HL-60/S4 treated with phorbol 12-myristate 13-acetate at 8.2 ng/mL for 4 days and 3 days (cell line): ENCODE data around the gene HOTAIR.

Experiments used
- in situ Hi-C: fragments of 300-500 bp; cut with MboI; formaldehyde crosslinking; loops from 2 replicates; pipeline ENCODE4 v1.15.0; 2022; ENCODE audit warnings: low sequenced_read_pairs

The HOTAIR gene

DNA sequence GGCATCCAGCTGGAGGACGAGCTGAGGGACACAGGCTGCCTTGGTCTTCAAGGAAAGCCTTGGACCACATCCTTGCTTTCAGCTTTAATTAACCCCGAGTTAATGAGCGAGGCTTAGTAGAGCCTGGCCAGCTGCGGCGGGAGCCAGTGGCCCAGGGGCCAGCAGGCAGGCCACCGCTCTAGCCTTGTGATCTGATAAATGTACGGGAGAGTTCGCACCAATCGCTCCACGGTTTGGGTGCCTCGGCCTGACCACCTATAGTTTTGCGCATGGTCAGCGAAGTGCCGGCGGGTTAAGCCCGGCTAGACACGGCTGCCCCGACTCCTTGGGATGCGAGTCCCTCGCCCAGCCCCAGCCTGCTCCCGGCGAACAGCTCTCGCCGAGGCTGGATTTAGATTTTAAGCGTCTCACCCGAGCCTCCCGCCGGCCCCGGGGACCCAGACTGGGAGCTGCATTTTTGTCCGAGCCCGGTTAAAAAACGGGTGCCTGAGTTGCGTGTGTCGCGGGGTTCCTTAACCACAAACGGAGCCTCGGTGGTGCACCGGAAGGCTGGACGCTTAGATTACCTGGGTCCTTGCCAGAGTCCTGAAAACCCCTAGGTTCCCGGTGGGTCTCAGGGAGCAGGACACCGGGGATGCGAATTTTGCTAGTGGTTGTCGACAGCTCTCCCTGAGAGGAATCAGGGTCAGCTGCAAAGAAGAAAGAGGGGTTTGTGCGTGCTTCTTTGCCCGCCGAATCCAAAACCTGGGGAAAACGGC, 23.0 kb downstream of the HOTAIR start:
- in situ Hi-C loops, result no loop called here

DNA sequence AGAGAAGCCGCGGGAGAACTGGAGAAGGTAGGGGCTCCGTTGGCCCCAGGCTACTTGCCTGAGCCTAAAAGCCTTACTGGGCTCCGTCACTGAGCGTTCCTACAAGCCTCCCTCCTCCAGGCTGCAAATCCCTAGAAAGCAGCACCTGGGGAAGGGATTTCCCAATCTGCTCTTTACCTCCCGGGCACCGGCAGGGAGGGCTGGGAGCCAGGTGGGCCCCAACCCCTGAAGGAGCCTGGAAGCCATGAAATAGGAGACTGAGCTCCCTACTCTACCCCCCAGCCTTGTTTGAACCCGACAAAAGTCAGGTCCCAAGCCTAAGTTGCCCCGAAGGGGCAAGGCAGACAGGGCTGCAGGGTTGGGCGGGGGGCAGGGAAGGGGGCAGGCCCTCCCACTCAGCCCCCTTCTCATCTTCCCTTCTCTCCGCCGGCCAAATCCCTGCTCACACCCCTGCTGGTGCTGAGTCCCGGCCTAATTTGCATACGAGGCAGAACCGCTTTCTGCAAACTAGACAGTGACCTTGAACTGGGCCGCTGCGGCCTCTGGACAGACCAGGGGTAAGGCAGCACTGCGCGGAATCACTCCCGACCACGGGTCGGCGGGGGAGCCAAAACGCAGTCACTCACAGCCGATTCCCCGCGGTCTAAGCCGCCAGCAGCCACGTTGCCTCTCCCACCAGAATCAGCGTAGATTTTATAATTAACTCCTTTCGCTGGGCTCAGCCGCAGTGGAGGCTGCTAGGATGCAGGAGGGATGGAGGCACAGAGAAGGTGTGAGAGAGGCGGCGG, 23.8 kb downstream of the HOTAIR start:
- in situ Hi-C loops, result no loop called here

DNA sequence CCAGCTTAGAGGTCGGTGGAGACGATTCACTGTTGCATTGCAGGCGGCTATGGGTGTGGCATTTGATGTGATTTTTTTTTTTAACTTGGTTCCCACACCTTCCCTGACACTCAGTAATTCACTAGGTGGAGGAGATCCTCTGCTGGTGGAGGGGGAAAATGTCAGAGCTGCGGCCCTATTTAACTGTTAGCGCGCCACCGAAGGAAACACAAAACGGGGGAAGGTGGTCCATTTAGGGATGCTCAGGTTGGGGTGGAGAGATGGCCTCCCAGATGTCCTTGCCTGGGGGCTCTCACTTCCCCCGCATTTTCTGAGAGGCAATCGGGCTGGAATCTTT, 24.3 kb downstream of the HOTAIR start:
- in situ Hi-C loops, result no loop called here

DNA sequence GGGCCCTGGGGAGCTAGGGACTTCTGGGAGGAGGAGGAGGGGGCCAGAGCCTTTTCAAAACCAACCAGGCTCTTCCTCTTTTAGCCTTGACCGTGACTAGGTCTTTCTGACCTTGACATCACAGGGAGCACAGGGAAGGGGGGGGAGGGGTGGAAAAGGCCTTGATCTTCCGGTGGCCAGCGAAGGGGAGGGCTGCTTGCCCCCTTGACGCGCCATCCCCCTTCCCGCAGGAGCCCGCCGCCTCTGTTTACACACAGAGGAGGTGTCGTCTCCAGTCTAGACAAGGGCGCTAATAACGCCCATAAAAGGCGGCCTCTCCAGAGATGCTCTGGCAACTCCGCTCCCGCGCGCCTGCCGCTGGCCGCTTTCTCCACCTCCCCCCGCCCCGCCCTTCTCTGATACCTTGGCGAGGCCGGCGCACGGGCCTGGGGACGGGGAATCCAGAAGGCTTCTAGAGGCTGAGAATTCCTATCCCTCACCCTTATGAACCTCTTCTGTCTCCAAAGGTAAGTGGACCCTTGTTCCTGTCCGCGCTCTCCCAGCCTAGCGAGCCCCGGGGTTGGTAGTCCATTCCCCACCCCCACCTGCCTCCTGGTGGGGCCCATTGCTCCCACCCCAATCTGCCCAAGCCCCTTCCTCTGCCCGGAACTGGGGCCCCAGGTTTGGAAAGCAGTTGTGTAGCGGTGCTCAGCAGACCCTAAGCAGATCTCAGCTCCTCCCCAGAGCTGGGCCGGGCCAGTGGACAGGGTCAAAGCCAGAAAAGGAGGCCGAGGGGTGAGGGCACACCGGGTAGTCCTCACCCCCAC, 24.9 kb downstream of the HOTAIR start:
- in situ Hi-C loops, result no loop called here

DNA sequence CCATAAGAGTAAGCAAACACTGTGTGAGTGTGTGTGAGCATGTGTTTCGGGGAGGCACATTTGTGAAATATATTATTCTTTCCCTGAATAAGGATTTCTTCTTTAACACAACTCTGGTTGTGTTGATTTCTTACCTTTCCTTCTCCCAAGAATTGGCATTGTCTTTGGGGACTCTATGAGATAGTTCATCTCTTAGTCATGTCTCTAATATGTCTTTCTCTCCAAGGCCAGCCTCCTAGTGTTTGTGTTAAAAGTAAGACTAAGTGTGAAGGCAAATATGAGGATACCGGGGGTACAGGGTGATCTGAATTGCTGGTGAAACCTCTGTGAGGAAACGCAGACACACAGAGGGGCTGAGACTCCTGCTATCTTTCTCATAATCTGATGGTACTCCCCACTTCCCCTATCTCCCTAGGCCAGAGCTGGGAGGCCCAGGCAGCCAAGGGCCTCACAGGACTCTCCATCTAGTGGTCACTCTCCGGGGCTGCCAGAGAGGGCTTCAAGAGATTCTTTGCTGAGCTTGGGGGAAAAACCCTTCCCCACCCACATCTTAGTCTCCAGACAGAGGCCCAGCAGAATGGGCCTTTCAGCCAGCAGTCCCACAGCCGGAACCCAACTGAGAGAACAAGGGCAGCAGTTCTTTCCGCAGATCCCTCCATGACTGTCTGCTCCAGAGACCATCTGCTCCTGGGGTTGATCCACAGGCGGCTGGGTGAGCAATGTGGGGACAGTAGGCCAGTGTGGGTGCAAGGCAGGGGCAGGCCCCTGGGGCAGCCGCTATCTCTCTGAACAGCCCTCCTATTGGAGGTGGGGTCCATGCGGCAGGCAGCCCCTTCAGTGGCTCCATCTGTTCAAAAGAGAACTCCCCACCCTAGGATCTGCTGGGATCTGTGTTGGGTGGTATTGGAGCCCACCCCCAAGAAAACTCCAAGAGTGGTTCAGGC, 25.8 kb downstream of the HOTAIR start:
- in situ Hi-C loops, result no loop called here

DNA sequence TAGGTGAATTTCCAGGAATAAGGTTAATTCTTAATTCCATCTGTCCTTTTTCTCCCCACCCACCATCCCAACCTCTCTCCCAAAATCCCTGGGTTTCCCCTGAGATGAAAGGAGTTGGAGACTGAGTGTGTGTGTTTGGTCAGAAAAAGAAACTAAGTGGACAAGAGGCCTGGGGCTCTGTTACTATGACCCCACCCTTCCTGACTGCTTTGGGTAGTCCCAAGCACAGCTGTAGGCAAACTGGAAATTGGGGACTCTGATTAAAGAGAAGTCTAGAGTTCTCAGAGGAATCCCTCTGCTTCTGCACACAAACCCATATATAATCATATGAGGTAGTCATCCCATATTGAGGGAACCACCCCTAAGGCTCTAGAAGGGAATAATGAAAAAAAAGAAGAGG, 27.0 kb downstream of the HOTAIR start:
- in situ Hi-C loops, result no loop called here

DNA sequence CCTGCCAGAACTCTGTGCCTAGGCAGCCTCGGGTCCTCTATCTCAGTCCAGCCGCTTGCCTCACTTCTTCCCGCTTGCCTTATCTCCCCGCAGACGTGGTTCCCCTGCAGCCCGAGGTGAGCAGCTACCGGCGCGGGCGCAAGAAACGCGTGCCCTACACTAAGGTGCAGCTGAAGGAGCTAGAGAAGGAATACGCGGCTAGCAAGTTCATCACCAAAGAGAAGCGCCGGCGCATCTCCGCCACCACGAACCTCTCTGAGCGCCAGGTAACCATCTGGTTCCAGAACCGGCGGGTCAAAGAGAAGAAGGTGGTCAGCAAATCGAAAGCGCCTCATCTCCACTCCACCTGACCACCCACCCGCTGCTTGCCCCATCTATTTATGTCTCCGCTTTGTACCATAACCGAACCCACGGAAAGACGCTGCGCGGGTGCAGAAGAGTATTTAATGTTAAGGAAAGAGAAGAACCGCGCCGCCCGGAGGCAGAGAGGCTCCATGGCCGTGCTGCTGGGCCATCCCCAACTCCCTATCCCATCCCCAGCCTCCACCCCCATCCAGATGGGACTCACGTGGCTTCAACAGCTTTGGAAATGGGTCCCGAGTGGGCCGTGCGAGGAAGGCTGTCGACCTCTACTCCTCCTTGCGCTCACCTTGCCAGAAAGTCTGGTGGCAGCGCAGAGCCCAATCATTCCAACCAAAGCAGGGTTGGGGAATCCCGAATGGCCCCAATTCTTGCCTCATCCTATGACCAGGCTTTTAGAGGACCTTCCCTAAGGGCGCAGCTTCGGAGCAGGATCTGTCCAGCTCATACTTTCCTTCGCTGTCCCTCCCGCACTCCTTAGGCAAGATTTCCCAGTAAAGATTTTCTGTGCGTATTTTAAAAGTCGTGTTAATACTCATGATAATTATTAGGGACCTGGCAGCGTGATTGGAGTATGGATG, 29.6 kb downstream of the HOTAIR start:
- in situ Hi-C loops, result no loop called here

DNA sequence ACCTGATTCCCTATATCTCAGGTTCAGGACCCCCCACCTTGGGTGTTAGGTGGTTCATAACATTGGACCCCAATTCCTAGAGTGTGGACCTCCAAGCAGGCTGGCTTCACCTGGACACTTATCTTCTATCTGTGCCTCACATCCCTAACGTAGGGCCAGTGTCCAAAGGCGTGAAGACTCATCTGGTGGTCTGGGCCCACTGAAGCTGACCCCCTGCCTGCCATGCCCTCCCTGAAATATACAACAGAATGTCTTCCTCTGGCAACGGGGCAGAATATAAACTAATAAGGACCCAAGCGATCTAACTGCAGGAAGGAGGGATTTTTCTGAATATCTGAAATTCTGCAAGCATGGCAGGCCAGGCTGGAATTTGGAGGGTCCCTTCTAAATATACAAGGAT, 30.5 kb downstream of the HOTAIR start:
- in situ Hi-C loops, result no loop called here

DNA sequence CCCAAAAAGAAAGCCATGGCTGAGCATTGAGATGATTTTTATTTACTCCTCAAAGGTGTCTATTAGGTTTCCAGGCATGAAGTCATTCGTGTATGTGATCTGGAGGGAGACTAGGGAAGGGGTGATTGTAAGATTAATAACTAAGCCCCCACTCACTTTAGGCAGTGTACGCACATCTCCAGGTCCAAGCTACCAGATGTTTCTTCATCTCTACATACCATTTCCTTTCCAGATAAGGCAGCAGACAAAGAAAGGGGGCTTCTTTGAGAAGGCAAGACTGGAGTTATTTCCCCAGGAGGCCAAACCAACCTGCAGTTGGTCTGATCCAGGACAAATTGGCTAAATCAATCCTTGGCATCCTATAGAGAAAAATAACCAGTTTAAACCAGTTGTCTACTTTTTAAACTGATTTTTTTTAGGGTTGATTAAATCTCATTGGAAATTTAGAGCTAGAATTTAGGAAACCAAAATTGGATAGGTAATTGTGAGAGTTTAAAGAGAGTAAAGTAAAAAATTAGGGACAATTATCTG, 32.2 kb downstream of the HOTAIR start:
- in situ Hi-C loops, result no loop called here

DNA sequence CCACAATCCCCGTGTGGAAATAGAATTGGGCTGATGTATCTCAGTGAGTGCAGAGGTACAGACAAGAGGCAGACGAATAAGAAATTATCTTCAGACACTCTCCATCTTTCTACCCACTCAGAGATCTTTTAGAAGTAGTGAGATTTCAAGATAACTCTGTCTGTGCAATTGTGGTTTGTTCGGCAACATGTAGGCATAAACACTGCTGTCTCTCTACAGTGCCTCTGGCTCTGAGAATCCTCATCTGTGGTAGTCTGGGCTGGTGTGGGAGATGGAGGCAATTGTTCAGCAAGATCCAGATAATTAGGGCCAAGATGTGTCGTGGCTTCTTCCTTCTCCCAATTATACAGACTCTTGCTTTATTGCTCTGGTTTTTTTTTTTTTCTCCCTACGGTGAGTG, 33.0 kb downstream of the HOTAIR start:
- in situ Hi-C loops, result no loop called here

DNA sequence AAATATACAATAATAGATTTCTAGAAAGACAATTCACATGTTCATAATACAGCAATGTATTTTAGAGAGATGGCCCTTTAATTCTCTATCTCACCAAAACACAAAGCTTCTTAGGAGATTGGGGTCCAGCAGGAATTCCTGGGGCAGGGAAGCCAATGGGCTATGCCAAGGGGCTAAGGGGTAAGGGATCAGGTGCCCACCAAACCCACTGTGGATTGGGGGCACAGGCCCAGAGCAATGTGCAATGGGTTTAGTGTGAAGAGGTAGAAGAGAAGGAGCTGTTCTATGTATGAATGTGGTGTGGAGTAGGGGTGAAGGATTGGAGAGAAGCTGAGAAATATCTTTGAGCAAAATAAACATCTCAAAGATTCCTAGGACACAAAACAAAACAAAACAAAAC, 33.6 kb downstream of the HOTAIR start:
- in situ Hi-C loops, result no loop called here

DNA sequence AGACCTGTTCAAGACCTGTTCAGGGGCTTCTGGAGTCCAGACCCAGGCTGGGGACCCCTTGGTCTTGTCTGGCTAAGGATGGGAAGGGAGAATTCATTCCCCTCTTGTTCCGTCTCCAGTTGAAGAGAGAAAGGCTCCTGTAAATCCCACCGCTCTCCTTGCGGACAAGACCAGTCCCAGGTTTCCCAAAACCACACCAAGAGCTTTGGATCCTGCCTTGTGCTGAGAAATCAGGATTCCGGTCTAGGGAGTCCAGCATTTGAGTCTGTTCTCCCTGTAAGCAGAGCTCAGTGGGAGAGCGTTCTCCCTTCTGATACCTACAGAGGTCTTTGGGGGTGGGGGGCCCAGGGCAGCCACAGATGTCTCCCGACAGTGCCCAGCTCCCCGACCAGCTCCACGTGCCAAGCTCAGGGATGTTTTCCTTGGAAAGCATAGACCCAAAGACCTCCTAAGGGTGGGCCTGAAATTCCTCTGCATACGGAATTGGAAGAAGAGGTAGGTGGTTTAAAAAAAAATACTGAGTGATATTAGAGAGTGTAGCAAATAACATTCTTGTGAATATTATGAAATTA, 34.2 kb downstream of the HOTAIR start:
- in situ Hi-C loops, result no loop called here

DNA sequence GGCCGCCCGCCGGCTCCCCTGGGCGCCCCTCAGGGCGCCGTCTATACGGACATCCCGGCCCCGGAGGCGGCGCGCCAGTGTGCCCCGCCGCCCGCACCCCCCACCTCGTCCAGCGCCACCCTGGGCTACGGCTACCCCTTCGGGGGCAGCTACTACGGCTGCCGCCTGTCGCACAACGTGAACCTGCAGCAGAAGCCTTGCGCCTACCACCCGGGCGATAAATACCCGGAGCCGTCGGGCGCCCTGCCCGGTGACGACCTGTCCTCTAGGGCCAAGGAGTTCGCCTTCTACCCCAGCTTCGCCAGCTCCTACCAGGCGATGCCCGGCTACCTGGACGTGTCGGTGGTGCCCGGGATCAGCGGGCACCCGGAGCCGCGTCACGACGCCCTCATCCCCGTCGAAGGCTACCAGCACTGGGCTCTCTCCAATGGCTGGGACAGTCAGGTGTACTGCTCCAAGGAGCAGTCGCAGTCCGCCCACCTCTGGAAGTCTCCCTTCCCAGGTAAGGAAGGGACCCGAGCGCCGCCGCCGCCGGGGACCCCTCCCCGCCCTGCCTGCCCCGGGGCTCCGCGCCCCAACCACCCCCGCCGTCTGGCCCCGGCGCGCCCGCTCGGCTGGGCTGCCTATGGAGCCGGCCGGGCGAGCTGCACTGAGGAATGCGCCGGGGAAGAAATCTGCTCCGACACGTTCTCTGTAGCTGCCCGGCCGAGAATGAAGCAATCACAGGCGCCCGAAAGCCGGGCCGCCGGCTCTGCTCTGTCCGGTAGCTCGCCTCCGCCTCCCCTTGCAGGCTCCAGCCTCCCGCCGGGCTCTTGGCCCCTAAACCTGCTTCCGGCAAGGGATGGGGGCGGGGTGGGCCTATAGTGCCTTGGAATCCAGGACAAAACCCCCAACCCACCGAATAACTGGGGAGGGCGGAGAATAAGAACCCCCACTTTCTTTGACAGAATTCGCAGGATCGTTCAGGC, 35.3 kb downstream of the HOTAIR start:
- in situ Hi-C loops, result no loop called here

DNA sequence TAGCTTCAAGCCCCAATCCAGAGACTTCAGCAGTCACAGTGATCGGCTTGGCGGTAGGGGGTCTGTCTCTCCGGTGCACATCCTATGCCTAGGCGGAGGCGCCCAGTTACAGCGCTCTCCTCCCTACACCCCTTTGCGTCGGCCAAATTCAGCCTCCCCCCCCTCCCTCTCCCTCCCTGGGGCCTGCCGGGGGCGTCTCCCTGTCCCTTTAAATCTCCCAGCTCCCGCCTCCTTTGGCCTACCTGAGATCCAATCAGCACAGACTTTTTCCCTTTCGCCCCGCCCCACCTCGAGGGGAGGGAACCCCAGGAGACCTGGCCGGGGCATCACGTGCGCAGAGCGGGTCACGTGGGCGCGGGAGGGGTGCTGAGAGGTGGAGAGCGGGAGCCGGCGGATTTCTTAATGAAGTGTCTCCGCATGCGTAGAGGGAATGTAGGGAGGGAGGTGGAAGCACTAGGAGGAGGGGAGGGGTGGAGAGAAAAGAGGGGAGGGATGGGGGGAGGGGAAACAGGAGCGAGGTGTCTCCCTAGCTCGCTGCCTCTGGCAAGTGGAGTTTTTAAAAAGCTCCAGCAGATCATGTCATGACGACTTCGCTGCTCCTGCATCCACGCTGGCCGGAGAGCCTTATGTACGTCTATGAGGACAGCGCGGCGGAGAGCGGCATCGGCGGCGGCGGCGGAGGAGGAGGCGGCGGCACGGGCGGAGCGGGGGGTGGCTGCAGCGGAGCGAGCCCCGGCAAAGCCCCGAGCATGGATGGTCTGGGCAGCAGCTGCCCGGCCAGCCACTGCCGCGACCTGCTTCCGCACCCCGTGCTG, 36.2 kb downstream of the HOTAIR start, which contains the start of gene HOXC13:
Gene HOXC13 (plus strand): TSS at position 506 of the 815 bp plus-strand sequence. CDS start 76 bp downstream, at position 582.
- in situ Hi-C loops, result no loop called here

DNA sequence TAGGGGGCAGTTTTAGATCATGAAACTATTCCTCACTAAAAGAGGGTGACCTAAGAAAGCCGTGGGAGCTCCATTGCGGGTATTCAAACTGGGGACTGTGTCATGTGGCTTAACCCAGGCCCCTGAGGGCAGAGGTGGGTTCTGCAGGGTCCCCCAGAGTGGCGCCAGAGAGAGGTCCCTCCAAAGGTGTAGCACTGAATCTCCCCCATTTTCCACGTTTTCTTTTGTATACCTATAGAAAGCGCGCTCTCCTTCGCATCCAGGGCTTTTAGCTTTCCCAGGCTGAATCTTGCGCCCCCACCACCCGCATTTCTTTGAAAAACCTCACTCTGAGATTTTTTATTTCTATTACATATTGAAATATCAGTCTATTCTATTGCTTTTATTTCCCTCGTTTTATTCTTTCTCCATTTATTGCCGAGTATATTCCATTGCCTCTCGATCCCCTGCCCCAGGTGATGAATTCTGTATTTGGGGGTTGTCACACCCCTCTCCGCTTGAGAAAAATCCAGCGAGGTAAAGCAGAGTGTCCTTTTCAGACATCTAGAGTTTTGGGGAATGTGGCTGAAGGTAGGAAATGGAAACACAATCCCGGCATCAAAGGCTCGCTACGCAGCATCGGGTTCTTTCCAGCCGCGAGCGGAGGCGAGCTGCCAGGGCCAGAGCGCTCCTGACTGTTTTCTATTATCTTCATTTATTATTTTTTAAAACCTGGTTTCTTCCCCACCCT, 37.0 kb downstream of the HOTAIR start:
- in situ Hi-C loops, result no loop called here

DNA sequence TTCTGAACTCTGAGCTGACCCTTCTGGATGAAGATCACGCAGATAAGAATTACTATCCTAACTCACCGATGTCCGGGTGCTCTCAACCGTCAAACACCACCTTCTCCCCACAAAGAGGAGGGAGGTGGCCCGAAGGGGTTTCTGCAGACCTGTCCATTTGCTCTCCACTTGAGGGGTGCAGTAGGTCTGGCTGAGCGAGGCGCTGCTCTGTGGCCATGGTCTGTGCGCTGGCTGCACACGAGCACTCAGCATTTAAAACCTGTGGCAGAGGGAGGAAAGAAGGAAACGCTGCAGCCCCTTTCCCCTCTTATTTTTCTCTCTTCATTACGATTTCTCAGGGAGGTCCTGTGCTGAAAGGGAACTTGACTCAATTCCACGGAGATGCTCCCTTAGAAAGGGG, 37.7 kb downstream of the HOTAIR start:
- in situ Hi-C loops, result no loop called here
